ENCODE results near the gene ROR2.

ROR2 gene

GRCh38 chr9:91923145-91923544 lies 26.9 kb downstream of the ROR2 start:
- no peak for DNase-seq (ENCODE audit: low read depth, low spot score)
- CTCF ChIA-PET = interaction anchor here (1.3 to 1.4 kb wide), 2 partner anchors 31 to 189 kb away, joined by 3 to 6 read pairs; no protein-coding TSS in a partner anchor
- TF ChIP-seq CTCF (IDR thresholded peaks at IDR 0.05; ENCODE audit: insufficient read depth, low read length, missing control alignments) = no peak
- H3K4me3 ChIP-seq (ENCODE audit: low read depth, low read length) = no peak overlapping the region
- POLR2A ChIA-PET = no interaction called here

- no peak for DNase-seq (ENCODE audit: low read depth, low spot score)
- CTCF ChIA-PET = interaction anchor here (1.3 kb wide), 1 partner anchor 34 kb away, joined by 3 read pairs; no protein-coding TSS in a partner anchor
- no peak for TF ChIP-seq CTCF (IDR thresholded peaks at IDR 0.05; ENCODE audit: insufficient read depth, low read length, missing control alignments)
- H3K4me3 ChIP-seq (ENCODE audit: low read depth, low read length) = no peak overlapping the region
- POLR2A ChIA-PET = no interaction called here
Measured at GRCh38 chr9:91921371-91921770, 28.7 kb downstream of the ROR2 start.

- no peak overlapping the region for H3K4me3 ChIP-seq (ENCODE audit: low read depth, low read length)
- TF ChIP-seq CTCF (IDR thresholded peaks at IDR 0.05; ENCODE audit: insufficient read depth, low read length, missing control alignments) = no peak
- CTCF ChIA-PET = interaction anchor here (1.3 kb wide), 1 partner anchor 34 kb away, joined by 3 read pairs; no protein-coding TSS in a partner anchor
- DNase-seq (ENCODE audit: low read depth, low spot score) = no peak
- POLR2A ChIA-PET = no interaction called here
Measured at GRCh38 chr9:91920630-91921350, 29.2 kb downstream of the ROR2 start.

GRCh38 chr9:91919621-91920020 lies 30.4 kb downstream of the ROR2 start:
- DNase-seq (ENCODE audit: low read depth, low spot score) = no peak
- POLR2A ChIA-PET = no interaction called here
- TF ChIP-seq CTCF (IDR thresholded peaks at IDR 0.05; ENCODE audit: insufficient read depth, low read length, missing control alignments) = no peak
- H3K4me3 ChIP-seq (ENCODE audit: low read depth, low read length) = no peak overlapping the region
- CTCF ChIA-PET = no interaction called here

- no peak overlapping the region for H3K4me3 ChIP-seq (ENCODE audit: low read depth, low read length)
- CTCF ChIA-PET = no interaction called here
- POLR2A ChIA-PET = no interaction called here
- no peak for DNase-seq (ENCODE audit: low read depth, low spot score)
- TF ChIP-seq CTCF (IDR thresholded peaks at IDR 0.05; ENCODE audit: insufficient read depth, low read length, missing control alignments) = no peak
Measured at GRCh38 chr9:91917436-91917835, 32.6 kb downstream of the ROR2 start.

GRCh38 chr9:91915524-91916263 lies 34.3 kb downstream of the ROR2 start:
- TF ChIP-seq CTCF (IDR thresholded peaks at IDR 0.05; ENCODE audit: insufficient read depth, low read length, missing control alignments) = no peak
- ChIA-PET CTCF (interaction anchor here (0.9 kb wide), 1 partner anchor 35 kb away, joined by 3 read pairs; no protein-coding TSS in a partner anchor), POLR2A (no interaction called here)
- DNase-seq (ENCODE audit: low read depth, low spot score) = no peak
- no peak overlapping the region for H3K4me3 ChIP-seq (ENCODE audit: low read depth, low read length)
